ENCODE measurements around the gene MRPS31. TPM values are rescaled to one million over a fixed set of nuclear protein-coding genes. Genes with fewer than 3 reads are reported as not detected.
A peak's percentile ranks its signal among the peaks of the same experiment; 100 is the strongest.

Gene MRPS31
- total RNA-seq, 6 experiments from 2014 or later = 13.9 to 16.5 (median 15.5) TPM

GRCh38 chr13:40776232-40776631 is 5.2 kb upstream of the MRPS31 start:
- H3K9me3 Mint-ChIP-seq = no peaks in the 10 kb centered on the region
- peaks cover 1% of the 10 kb centered on the region; the same call in 1 of the 2 replicates for H3K27me3 Mint-ChIP-seq (ENCODE audit: insufficient read depth)
- no peak for TF ChIP-seq CTCF (IDR thresholded peaks at IDR 0.05)
- no peaks in the 10 kb centered on the region for H3K36me3 Mint-ChIP-seq (ENCODE audit: low read depth)
- H3K4me3 Mint-ChIP-seq = peak overlapping the region; percentile 77
- H3K4me1 Mint-ChIP-seq (ENCODE audit: low read depth) = peaks cover 26% of the 10 kb centered on the region
- H3K27ac Mint-ChIP-seq = peak overlapping the region; percentile 82; the same call in 1 of the 2 replicates
- DNase-seq = no peak

- Mint-ChIP-seq H3K36me3 (ENCODE audit: low read depth) (no peaks in the 10 kb centered on the region), H3K4me1 (ENCODE audit: low read depth) (peaks cover 34% of the 10 kb centered on the region), H3K4me3 (no peak overlapping the region), H3K9me3 (no peaks in the 10 kb centered on the region), H3K27ac (no peak overlapping the region), H3K27me3 (ENCODE audit: insufficient read depth) (peaks cover 1% of the 10 kb centered on the region; the same call in 1 of the 2 replicates)
- TF ChIP-seq CTCF (IDR thresholded peaks at IDR 0.05) = no peak
- DNase-seq = no peak
Measured at GRCh38 chr13:40774672-40775071, 3.7 kb upstream of the MRPS31 start.

GRCh38 chr13:40772765-40773473 is 1.9 kb upstream of the MRPS31 start:
- Mint-ChIP-seq H3K4me1 (ENCODE audit: low read depth) (peaks cover 29% of the 10 kb centered on the region), H3K27ac (no peak overlapping the region), H3K4me3 (no peak overlapping the region; the same call in 1 of the 2 replicates), H3K27me3 (ENCODE audit: insufficient read depth) (peaks cover 1% of the 10 kb centered on the region; the same call in 1 of the 2 replicates), H3K36me3 (ENCODE audit: low read depth) (no peaks in the 10 kb centered on the region), H3K9me3 (no peaks in the 10 kb centered on the region)
- TF ChIP-seq CTCF (IDR thresholded peaks at IDR 0.05) = no peak
- DNase-seq = no peak

- Mint-ChIP-seq H3K36me3 (ENCODE audit: low read depth) (no peaks in the 10 kb centered on the region), H3K27ac (peak overlapping the region; percentile 96), H3K9me3 (no peaks in the 10 kb centered on the region), H3K4me3 (peak overlapping the region; percentile 100), H3K4me1 (ENCODE audit: low read depth) (peaks cover 11% of the 10 kb centered on the region), H3K27me3 (ENCODE audit: insufficient read depth) (peaks cover 1% of the 10 kb centered on the region; the same call in 1 of the 2 replicates)
- no peak for DNase-seq
- no peak for TF ChIP-seq CTCF (IDR thresholded peaks at IDR 0.05)
Measured at GRCh38 chr13:40770609-40770933, 419 bp downstream of the MRPS31 start.

- Mint-ChIP-seq H3K4me1 (ENCODE audit: low read depth) (peaks cover 12% of the 10 kb centered on the region), H3K27me3 (ENCODE audit: insufficient read depth) (peaks cover 1% of the 10 kb centered on the region; the same call in 1 of the 2 replicates), H3K27ac (peak overlapping the region; percentile 96; the same call in 1 of the 2 replicates), H3K36me3 (ENCODE audit: low read depth) (no peaks in the 10 kb centered on the region), H3K9me3 (no peaks in the 10 kb centered on the region), H3K4me3 (peak overlapping the region; percentile 100)
- TF ChIP-seq CTCF (IDR thresholded peaks at IDR 0.05) = no peak
- DNase-seq = no peak
Measured at GRCh38 chr13:40769970-40770369, 1.0 kb downstream of the MRPS31 start.

Data from HFFc6 (cell line).